ENCODE results near the gene SPIRE2. TPM values are rescaled to one million over a fixed set of nuclear protein-coding genes. Genes with fewer than 3 reads are reported as not detected.

Gene SPIRE2
- total RNA-seq, 2 donors from 2014 or later: 2.0 TPM; not detected in 1

DNA sequence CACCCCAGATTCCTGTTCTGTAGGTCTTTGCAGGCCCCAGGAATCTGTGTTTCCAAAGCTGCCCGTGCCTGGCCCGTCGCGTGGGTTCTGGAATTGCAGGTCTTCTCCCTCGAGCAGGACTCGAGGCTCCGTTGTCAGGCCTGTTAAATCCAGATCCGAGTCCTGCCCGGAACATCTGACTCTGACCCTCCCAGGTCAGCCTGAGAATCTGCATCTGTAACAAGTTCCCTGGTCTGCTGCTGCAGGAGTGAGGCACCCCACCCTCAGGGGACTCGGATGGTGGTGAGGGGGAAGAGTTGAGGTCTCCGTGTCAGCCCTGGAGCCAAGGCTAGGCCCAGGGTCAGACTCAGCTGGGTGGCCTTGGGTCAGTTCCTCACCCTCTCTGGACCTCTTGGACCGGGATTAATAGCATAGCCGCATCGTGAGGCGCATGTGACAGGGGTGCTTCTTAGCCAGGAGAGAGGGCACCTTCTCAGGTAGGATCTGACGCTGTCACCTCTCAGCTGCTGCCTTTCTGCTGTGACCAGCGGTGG lies 8.8 kb downstream of the SPIRE2 start:
- Histone ChIP-seq H3K27ac (no peak overlapping the region), H3K4me3 (no peak overlapping the region)
- TF ChIP-seq, protein P1, sequence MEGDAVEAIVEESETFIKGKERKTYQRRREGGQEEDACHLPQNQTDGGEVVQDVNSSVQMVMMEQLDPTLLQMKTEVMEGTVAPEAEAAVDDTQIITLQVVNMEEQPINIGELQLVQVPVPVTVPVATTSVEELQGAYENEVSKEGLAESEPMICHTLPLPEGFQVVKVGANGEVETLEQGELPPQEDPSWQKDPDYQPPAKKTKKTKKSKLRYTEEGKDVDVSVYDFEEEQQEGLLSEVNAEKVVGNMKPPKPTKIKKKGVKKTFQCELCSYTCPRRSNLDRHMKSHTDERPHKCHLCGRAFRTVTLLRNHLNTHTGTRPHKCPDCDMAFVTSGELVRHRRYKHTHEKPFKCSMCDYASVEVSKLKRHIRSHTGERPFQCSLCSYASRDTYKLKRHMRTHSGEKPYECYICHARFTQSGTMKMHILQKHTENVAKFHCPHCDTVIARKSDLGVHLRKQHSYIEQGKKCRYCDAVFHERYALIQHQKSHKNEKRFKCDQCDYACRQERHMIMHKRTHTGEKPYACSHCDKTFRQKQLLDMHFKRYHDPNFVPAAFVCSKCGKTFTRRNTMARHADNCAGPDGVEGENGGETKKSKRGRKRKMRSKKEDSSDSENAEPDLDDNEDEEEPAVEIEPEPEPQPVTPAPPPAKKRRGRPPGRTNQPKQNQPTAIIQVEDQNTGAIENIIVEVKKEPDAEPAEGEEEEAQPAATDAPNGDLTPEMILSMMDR (IDR thresholded peaks at IDR 0.05): no peak

DNA sequence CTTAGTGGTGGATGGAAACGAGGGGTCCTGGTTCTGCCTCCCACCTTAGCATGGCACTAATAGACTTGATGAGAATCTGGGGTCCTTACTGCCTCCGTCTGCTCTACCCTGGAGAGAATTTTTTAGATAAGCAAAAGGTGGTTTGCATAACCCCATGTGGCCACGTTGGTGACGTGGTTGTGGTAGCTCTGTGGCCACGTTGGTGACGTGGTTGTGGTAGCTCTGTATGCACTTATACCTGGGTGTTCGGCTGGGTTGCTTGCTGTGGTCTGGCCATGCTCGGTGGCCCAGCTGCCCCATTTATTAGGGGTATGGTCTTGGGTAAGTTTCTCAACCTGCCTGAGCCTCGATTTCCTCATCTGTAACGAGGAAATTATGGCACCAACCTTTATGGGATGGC lies 13.0 kb downstream of the SPIRE2 start:
- no peak for DNase-seq (ENCODE audit: low spot score)
- ATAC-seq (ENCODE audit: insufficient number of reproducible peaks, low FRiP score, low read depth): no peak
- H3K4me1 ChIP-seq (ENCODE audit: control insufficient read depth in 1 of 2, low read depth in 2 of 2): peaks cover 0 to 3% of the 10 kb centered on the region in 2 donors
- no peaks in the 10 kb centered on the region for H3K9me3 ChIP-seq
- TF ChIP-seq, protein P1 (IDR thresholded peaks at IDR 0.05): no peak
- no peak overlapping the region for H3K4me3 ChIP-seq
- no peaks in the 10 kb centered on the region for H3K36me3 ChIP-seq
- H3K27me3 ChIP-seq (replicated peaks; ENCODE audit: insufficient read depth): no peaks in the 10 kb centered on the region
- no peak overlapping the region for H3K27ac ChIP-seq

More for the DNA sequence above, 8.8 kb downstream of the SPIRE2 start:
- Histone ChIP-seq H3K9me3 (no peaks in the 10 kb centered on the region), H3K4me1 (ENCODE audit: control insufficient read depth in 1 of 2, low read depth in 2 of 2) (peaks cover 0 to 3% of the 10 kb centered on the region in 2 donors), H3K27me3 (replicated peaks; ENCODE audit: insufficient read depth) (no peaks in the 10 kb centered on the region), H3K36me3 (no peaks in the 10 kb centered on the region)
- ATAC-seq (ENCODE audit: insufficient number of reproducible peaks, low FRiP score, low read depth) (no peak), DNase-seq (ENCODE audit: low spot score) (no peak)

DNA sequence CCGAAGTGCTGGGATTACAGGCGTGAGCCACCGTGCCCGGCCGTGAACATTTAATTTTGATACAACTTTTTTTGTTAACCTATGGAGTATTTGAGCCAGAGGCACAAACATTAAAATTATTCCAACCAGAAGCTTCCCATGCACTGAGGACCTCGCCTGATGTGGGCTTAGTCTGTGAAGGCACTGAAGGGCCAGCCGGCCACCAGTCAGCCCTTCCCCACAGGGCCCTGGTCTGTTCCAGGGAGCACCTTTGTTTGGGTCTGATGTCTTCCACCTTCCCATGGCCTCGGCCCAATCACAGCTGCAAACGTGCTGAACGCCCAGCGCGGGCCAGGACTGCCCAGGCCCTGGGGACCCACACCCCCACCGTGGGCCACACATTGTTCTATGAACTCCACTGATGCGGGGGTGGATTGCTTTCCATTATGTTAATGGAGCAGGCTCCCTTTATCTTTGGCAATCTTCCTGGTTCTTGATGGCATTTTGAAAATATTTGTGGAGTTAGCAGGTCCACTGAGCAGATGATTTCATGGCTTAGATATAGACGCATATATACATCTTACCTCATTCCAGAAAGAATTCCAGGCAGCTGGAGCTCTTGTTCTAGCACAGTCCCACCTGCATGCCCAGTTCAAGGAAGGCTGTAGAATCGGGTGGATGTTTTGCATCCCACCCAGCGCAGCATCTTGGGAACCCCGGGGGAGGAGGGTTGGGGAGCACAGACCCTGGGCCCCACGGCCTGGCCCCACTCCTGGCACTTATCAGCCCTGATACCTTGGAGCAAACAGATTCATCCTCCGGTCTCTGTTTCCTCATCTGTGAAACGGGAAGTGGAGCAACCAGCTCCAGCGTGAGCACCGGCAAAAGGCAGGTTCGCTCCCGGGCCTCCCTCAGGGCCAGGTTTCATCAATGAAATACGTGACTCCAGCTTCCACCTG lies 14.5 kb downstream of the SPIRE2 start:
- Histone ChIP-seq H3K4me1 (ENCODE audit: control insufficient read depth in 1 of 2, low read depth in 2 of 2) (peaks cover 0 to under 1% of the 10 kb centered on the region in 2 donors), H3K27ac (no peak overlapping the region), H3K27me3 (replicated peaks; ENCODE audit: insufficient read depth) (no peaks in the 10 kb centered on the region), H3K4me3 (no peak overlapping the region), H3K9me3 (no peaks in the 10 kb centered on the region), H3K36me3 (no peaks in the 10 kb centered on the region)
- ATAC-seq (ENCODE audit: insufficient number of reproducible peaks, low FRiP score, low read depth) (no peak), DNase-seq (ENCODE audit: low spot score) (no peak)
- TF ChIP-seq, protein P1 (IDR thresholded peaks at IDR 0.05): no peak

DNA sequence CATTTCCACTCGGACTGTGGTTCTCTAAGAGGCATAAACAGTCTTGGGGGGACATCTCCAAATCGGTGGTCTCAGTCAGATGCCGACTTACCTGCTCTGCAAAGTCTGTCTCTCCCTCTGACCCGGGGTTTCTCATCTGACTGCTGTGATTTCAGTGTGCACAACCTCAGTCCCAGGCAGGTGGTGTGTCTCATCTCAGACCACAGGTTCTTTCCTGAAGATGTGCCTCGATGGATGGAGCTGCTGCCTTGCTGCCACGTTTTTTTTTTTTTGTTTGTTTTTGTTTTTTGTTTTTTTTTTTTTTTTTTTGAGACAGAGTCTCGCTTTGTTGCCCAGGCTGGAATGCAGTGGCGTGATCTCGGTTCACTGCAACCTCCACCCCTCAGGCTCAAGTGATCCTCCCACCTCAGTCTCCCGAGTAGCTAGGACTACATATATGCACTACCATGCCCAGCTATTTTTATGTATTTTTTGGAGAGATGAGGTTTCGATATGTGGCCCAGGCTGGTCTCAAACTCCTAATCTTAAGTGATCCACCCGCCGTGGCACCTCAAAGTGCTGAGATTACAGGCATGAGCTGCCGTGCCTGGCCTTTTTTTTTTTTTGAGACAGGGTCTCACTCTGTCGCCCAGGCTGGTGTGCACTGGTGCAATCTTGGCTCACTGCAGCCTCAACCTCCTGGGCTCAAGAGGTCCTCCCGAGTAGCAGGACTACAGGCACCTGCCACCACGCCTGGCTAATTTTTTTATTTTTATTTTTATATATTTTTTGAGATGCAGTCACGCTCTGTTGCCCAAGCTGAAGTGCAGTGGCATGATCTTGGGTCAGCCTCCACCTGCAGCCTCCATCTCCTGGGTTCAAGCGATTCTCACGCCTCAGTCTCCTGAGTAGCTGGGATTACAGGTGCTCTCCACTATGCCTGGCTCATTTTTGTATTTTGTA lies 15.4 kb downstream of the SPIRE2 start:
- no peaks in the 10 kb centered on the region for H3K36me3 ChIP-seq
- no peak overlapping the region for H3K4me3 ChIP-seq
- no peaks in the 10 kb centered on the region for H3K9me3 ChIP-seq
- ATAC-seq (ENCODE audit: insufficient number of reproducible peaks, low FRiP score, low read depth) (no peak), DNase-seq (ENCODE audit: low spot score) (no peak)
- no peaks in the 10 kb centered on the region for H3K4me1 ChIP-seq (ENCODE audit: control insufficient read depth in 1 of 2, low read depth in 2 of 2)
- TF ChIP-seq, protein P1 (IDR thresholded peaks at IDR 0.05): no peak
- no peaks in the 10 kb centered on the region for H3K27me3 ChIP-seq (replicated peaks; ENCODE audit: insufficient read depth)
- no peak overlapping the region for H3K27ac ChIP-seq
